ENCODE data around the gene CRYGS. TPM values are rescaled to one million over a fixed set of nuclear protein-coding genes. Genes with fewer than 3 reads are reported as not detected.
"Not testable (repeated sequence)": the region's sequence is repeated elsewhere in the genome, so short reads cannot be mapped to it uniquely, and the experiment has no call there.

Gene CRYGS
- total and polyA plus RNA-seq, 8 donors, result 1.2 to 16.6 (median 1.9) TPM

DNA sequence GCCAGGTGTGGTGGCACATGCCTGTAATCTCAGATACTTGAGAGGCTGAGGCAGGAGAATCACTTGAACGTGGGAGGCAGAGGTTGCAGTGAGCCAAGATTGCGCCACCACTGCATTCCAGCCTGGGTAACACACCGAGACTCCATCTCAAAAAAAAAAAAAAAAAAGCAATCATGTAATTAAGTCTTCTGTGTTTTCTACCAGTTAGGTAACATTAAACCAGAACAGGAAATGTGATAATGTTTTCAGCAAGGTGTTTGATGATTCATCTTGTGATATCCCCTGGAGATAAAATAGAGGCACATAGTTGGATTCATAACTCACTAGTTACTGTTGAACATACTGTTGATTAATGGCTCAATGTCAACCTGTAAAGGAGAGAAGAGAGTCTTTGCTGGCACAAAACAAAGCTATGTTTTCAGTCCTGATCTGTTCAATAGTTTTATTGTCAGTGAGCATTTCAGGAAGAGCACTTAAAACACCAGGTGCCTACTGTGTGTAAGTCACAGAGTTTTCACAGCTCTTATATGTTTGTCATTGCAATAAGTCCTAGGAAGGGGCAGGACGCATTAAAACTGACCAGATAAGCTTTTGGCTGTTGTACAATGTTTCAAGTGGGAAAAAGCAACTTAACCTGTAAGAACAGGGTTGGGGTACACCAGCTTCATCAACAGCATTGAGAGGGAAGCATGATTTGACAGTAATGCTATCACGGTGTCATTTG lies 45.8 kb upstream of the CRYGS start:
- Histone ChIP-seq H3K27me3 (no peaks in the 10 kb centered on the region), H3K27ac (peak overlapping the region in 2 of 4 donors; percentile 53 to 71), H3K4me1 (peaks cover 11 to 27% (median 20%) of the 10 kb centered on the region in 3 donors), H3K9me3 (no peaks in the 10 kb centered on the region), H3K36me3 (peaks cover 0 to 11% (median 0%) of the 10 kb centered on the region in 3 donors), H3K4me3 (no peak overlapping the region)
- peak; percentile 59 to 77 (median 69) for ATAC-seq
- intact Hi-C loops (cut with DNase I), result no loop called here
- TF ChIP-seq, protein P1, sequence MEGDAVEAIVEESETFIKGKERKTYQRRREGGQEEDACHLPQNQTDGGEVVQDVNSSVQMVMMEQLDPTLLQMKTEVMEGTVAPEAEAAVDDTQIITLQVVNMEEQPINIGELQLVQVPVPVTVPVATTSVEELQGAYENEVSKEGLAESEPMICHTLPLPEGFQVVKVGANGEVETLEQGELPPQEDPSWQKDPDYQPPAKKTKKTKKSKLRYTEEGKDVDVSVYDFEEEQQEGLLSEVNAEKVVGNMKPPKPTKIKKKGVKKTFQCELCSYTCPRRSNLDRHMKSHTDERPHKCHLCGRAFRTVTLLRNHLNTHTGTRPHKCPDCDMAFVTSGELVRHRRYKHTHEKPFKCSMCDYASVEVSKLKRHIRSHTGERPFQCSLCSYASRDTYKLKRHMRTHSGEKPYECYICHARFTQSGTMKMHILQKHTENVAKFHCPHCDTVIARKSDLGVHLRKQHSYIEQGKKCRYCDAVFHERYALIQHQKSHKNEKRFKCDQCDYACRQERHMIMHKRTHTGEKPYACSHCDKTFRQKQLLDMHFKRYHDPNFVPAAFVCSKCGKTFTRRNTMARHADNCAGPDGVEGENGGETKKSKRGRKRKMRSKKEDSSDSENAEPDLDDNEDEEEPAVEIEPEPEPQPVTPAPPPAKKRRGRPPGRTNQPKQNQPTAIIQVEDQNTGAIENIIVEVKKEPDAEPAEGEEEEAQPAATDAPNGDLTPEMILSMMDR (IDR thresholded peaks at IDR 0.05), result no peak
- peak in 2 of 6 donors; percentile 40 to 51 for DNase-seq
- FAIRE-seq, result no peak
- 41 to 43% methylated on average over 5 of the region's 5 CpGs for WGBS, 2 donors

DNA sequence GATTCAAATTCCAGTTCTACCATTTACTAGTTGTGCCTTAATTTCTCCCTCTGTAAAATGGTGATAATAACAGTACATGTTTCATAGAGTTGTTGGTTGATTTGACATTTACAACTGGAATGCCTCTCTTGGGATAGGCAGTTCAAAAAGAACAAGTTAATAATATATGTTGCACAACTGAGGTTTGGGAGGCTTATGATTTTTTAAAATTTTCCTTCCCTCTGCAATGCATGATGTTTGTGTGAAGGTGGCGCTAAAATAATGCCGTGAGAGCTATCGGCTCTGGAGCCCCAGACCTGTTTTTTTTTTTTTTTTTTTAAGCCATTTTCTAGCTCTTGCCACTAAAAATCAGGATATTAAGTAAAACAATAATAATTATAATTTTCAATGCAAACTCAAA lies 44.9 kb upstream of the CRYGS start:
- no peaks in the 10 kb centered on the region for H3K27me3 ChIP-seq
- no peak for DNase-seq
- no peaks in the 10 kb centered on the region for H3K9me3 ChIP-seq
- TF ChIP-seq, protein P1 (IDR thresholded peaks at IDR 0.05), result no peak
- peaks cover 6 to 18% (median 16%) of the 10 kb centered on the region in 3 donors for H3K4me1 ChIP-seq
- ATAC-seq, result peak; percentile 64 to 76 (median 65)
- H3K36me3 ChIP-seq, result peaks cover 0 to 15% (median 0%) of the 10 kb centered on the region in 3 donors
- intact Hi-C loops (cut with DNase I), result no loop called here
- FAIRE-seq, result no peak
- 29 to 35% methylated on average over 3 of the region's 3 CpGs for WGBS, 2 donors
- no peak overlapping the region for H3K4me3 ChIP-seq
- peak overlapping the region in 2 of 4 donors; percentile 53 to 71 for H3K27ac ChIP-seq

DNA sequence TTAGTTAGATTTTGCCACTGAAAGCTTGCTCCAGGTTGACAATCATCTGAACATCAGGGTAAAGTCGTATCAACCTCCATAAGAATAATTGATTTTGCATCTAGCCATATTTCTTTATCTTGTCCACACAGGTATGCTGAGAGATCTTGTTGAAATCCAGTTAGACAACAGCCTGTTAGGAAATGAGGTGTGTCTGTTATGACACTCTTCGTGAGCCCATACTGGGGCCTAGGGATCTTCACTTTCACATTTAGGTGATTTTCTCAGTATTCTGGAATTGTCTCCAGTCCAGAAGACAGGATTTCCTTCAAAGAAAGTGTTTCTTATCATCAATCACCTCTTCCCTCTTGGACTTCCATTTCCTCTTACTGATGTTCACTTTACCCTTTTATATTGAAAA lies 44.5 kb upstream of the CRYGS start:
- 48 to 56% methylated on average over 2 of the region's 2 CpGs for WGBS, 2 donors
- intact Hi-C loops (cut with DNase I), result no loop called here
- no peak overlapping the region for H3K4me3 ChIP-seq
- peaks cover 1 to 17% (median 11%) of the 10 kb centered on the region in 3 donors for H3K4me1 ChIP-seq
- peaks cover 0 to 20% (median 3%) of the 10 kb centered on the region in 3 donors for H3K36me3 ChIP-seq
- no peak for DNase-seq
- TF ChIP-seq, protein P1 (IDR thresholded peaks at IDR 0.05), result no peak
- no peak for FAIRE-seq
- no peaks in the 10 kb centered on the region for H3K9me3 ChIP-seq
- no peaks in the 10 kb centered on the region for H3K27me3 ChIP-seq
- ATAC-seq, result no peak
- no peak overlapping the region for H3K27ac ChIP-seq

DNA sequence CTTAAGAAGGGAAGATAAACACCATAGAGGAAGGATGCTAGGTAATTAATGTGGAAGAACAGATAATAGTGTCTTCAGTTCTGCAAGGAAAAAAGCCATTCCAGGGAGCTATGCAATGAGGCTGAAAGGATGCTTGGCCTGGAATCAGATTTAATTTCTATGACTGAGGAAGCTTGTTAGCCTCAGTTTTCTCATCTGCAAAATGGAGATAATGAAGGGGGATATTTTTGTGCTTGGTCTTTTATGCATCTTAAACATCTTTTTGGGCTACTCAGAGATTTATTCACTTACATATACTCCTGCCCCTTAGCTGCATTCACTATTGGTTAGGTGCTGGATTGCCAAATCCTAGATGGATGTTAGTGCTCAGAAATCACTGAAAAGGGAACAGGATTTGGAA lies 43.0 kb upstream of the CRYGS start:
- peaks cover 4 to 35% (median 4%) of the 10 kb centered on the region in 3 donors for H3K36me3 ChIP-seq
- ATAC-seq, result no peak

DNA sequence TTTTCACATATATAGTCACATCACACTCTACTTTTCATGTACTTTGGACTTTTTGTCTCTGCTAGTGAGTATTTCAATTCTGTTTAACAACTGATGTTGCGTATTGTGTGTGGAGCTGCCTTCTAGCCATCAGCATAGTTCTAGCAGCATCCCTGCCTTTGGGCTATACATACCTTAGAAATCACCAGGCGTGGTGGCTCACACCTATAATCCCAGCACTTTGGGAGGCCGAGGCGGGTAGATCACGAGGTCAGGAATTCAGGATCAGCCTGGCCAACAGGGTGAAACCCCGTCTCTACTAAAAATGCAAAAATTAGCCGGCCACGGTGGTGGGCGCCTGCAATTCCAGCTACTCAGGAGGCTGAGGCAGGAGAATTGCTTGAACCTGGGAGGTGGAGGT lies 42.1 kb upstream of the CRYGS start:
- intact Hi-C loops (cut with DNase I); ATAC-seq; H3K27me3 ChIP-seq; DNase-seq; FAIRE-seq; H3K4me3 ChIP-seq; H3K9me3 ChIP-seq; H3K27ac ChIP-seq: not testable (repeated sequence)
- peaks cover 0 to 17% (median 10%) of the 10 kb centered on the region in 3 donors for H3K4me1 ChIP-seq
- WGBS, 2 donors, result 78 to 96% methylated on average over 9 of the region's 9 CpGs
- H3K36me3 ChIP-seq, result peaks cover 4 to 42% (median 4%) of the 10 kb centered on the region in 3 donors

More for the DNA sequence above, 43.0 kb upstream of the CRYGS start:
- intact Hi-C loops (cut with DNase I), result no loop called here
- H3K4me3 ChIP-seq, result no peak overlapping the region
- H3K27ac ChIP-seq, result no peak overlapping the region
- TF ChIP-seq, protein P1 (IDR thresholded peaks at IDR 0.05), result no peak
- no peaks in the 10 kb centered on the region for H3K27me3 ChIP-seq
- peaks cover 0 to 17% (median 10%) of the 10 kb centered on the region in 3 donors for H3K4me1 ChIP-seq
- FAIRE-seq (no peak), DNase-seq (no peak)
- no peaks in the 10 kb centered on the region for H3K9me3 ChIP-seq
